Cardiac septum (tissue), 1 donor: Measurements from ENCODE around the gene FAM47E. TPM values are rescaled to one million over a fixed set of nuclear protein-coding genes. Genes with fewer than 3 reads are reported as not detected.
A peak's percentile ranks its signal among the peaks of the same experiment; 100 is the strongest.
"Not testable (repeated sequence)": the region's sequence is repeated elsewhere in the genome, so short reads cannot be mapped to it uniquely, and the experiment has no call there.

Source experiments
- DNase-seq: peaks from one replicate; pipeline ENCODE4 v3.0.0-alpha.2; 2020; ENCODE audit warnings: low spot score
- intact Hi-C: fragments of 100-400 bp; cut with DNase I; formaldehyde crosslinking; loops from one replicate; pipeline ENCODE4 v1.14.0; 2022
- total RNA-seq: library from RNA; stranded (reverse); fragmentation: NEBNext Ultra II Directional; extraction: Animal tissue kit (Norgen Biotek cat#: 25700); gene quantifications from one replicate; pipeline ENCODE4 v1.2.1, GENCODE V29; 2021
- donor health status: DM: no; HTN: no; CAD: no.

FAM47E gene
- total RNA-seq, 1 donor from 2014 or later = 2.9 TPM

DNA sequence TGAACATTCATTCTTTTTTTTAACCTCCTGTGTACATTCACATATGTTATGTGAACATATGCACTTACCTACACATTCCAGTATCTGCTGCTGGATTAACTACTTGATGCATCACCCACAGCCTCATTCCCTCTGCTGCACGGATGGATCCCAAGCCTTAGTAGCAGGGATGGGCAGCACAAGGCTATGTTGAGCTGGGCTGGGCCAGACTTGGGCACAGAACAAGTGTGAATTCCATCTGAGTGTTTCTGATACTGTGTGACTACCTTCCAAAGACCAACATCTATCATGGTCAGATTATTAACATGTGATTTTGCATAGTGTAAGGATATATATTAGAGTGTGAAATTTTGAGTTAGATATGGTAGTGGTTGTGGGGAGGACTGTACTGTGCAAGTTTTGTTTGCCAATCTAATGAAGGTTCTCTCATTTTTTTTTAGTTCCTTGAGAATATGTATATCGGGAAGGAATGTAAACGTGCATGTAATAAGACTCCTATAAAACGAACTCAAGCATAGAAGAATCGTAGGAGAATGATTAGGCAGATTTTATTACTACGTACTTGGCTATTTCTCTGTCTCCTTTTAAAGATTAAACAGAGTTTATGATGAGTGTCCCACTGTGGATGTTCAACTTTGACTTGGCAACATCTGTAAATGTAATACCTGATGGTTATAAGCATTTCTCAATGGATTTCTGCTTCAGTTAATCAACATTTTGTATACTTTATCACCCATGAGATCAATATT is 31.6 kb downstream of the FAM47E start:
- intact Hi-C loops = no loop called here
- DNase-seq = no peak

DNA sequence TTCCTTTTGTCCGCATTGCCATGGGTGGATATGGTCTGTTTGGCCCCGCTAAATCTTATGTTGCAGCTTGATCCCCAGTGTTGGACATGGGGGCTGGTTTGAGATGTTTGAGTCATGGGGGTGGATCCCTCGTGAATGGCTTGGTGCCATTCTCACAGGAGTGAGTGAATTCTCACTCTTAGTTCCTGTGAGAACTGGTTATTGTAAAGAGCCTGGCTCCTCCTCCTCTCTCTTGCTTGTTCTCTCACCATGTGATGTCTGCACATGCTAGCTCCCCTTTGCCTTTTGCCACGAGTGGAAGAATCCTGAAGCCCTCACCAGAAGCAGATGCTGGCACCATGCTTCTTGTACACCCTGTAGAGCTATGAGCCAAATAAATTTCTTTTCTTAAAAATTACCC is 32.4 kb downstream of the FAM47E start:
- intact Hi-C loops = no loop called here
- DNase-seq = no peak

DNA sequence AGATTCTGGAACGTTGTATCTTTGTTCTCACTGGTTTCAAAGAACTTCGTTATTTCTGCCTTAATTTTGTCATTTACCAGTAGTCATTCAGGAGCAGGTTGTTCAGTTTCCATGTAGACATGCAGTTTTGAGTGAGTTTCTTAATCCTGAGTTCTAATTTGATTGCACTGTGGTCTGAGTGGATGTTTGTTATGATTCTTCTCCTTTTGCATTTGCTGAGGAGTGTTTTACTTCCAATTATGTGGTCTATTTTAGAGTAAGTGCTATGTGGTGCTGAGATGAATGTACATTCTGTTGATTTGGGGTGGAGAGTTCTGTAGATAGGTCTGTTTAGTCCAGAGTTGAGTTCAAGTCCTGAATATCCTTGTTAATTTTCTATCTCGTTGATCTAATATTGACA is 36.3 kb downstream of the FAM47E start:
- DNase-seq, intact Hi-C loops: not testable (repeated sequence)

DNA sequence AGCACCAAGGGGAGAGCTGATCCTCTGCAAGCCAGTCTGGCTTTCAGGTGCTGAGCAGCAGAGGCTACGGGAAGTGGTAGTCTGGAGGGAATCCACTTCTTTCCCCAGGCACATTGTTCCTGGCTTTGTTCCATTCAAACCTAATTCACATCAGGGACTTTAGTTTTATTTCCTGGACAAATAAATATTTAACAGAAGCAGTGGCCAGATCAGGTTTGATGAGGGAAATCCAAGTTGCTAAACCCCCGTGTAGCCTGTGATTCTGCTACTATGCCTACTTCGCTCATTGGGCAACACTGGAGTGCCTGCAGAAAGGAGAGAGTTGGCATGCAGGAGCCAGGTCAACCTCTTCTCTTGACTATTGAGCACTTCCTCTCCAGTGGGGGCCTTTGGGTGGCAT is 41.2 kb downstream of the FAM47E start:
- no peak for DNase-seq
- intact Hi-C loops = no loop called here

DNA sequence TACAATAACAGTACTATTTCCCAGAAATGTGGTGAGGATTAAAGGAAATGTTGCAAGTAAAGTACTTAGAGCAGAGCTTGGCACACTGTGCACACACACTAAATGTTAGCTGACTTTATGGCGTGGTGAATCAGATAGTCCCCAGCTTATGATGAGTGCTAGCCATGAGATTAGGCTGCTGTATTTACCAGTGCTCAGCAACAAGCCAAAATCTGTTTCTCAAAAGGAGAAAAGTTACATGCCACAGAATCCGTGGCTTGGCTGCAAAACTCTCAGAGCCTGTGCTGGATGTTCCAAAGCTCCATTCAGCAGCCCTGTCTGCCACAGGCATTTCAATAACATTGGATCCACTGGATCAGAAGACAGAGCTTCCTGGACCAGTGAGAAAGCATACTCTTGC is 42.3 kb downstream of the FAM47E start:
- no peak for DNase-seq
- intact Hi-C loops = no loop called here

DNA sequence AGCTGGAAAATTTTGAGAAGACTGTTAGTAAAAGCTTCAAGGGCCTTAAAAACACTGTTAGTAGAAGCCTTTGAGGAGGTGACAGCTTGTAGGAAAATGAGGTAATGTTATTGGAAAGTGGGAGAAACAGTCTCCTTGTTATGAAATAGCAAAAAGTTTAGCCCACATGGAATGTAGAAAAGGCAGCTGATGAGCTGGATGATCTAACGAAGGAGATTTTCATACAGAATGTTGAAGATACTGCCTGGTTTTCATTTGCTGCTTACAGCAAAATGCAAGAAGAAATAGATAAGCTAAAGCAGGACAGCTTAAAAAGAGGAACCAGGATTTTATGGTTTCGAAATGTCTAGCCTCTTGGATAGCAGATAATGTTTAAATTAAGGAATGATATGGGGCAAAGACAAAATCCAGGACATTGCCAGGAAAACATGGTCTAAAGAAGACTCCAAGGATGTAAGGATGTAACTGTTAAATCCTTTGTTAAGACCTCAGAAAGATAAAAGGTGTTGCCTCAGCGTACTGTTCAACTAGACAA is 44.8 kb downstream of the FAM47E start:
- intact Hi-C loops = no loop called here
- DNase-seq = no peak

DNA sequence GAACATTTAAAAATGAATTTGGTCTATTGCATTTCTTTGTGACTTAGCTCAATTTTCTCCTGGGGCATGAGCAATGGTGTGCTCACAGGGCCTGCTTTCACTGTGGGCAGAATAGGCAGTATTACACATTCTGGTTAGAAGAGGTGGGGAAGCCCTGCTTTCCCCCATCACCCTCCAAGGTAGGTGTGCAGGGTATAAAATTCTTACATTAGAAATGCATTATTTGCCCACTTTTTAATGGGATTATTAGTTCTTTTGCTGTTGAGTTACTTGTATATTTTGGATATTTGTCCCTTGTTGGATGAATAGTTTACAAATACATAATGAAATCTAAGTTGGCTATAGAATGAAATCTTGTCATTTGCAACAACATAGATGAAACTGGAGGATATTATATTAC is 46.7 kb downstream of the FAM47E start:
- DNase-seq = no peak

DNA sequence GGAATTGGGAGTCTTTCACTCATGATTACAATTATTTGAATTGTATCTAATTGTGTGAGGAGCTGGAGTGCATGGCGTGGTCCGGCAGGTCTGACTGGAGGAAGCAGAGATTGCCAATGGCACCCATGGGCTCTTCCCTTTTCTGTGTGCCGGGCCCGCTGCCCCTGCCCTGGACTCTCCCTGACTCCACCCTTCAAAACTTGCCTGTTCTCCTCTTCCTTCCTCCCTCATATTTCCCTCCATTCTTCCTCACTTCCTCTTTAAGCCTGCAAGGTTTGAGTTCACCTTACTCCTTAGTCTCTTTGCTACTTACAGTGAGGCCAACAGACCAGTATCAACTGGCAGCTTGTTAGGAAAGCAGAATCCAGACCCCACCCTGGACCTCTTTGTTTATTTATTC is 48.5 kb downstream of the FAM47E start:
- DNase-seq = no peak
- intact Hi-C loops = loop anchor here (10.0 kb wide), 1 partner anchor 195 kb away; no protein-coding TSS in a partner anchor

More for the DNA sequence above, 46.7 kb downstream of the FAM47E start:
- intact Hi-C loops = no loop called here

DNA sequence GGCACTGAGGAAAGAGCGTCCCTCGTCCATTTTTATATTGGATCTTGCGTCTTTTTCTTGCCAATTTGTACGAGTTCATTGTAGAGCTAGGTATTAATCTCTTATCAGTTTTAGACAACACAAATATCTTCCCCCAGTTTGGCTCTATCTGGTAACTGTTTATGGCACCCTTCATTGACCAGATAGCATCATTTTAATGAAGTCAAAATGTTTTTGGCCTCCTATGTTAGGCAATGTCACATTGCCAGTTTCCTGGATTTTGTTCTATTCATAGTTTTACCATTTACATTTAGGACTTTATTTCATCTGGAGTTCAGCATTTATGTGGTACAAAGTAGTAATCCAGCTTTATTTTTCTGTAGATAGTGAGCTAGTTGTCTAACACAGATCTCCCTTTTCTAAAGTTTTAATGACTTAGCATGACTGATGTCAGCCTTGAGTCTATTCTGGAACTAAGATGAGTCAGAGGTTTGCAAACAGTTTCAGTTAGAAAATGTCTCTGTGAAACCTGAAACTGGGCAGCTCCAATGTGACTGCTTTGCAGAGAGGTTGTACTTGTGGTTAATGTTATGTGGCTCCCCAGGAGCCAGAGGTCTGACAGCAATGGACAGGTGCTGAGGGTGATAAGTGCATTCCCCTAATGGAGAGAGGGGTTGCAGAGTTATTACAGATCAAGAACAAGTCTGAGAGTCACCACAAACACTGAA is 49.7 kb downstream of the FAM47E start:
- intact Hi-C loops = loop anchor here (10.0 kb wide), 1 partner anchor 194 kb away; no protein-coding TSS in a partner anchor
- DNase-seq = no peak

DNA sequence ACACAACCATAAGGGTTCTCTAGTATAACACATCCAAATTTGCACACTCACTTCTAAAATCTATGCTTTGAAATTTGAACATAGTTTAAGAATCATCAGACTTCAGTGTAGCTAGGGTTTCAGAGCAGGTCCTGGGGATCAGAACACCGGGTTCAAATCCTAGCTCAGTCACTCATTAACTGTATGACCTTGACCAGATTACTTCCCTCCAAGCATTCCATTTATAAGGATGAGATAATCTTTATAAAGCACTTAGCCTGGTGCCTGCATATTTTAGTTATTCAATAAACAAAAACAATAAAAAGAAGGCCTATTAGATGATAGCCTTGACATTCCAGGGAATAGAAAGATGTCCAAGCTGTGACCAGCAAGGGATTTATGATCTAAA is 50.2 kb downstream of the FAM47E start:
- no peak for DNase-seq
- intact Hi-C loops = loop anchor here (10.0 kb wide), 1 partner anchor 193 kb away; no protein-coding TSS in a partner anchor

DNA sequence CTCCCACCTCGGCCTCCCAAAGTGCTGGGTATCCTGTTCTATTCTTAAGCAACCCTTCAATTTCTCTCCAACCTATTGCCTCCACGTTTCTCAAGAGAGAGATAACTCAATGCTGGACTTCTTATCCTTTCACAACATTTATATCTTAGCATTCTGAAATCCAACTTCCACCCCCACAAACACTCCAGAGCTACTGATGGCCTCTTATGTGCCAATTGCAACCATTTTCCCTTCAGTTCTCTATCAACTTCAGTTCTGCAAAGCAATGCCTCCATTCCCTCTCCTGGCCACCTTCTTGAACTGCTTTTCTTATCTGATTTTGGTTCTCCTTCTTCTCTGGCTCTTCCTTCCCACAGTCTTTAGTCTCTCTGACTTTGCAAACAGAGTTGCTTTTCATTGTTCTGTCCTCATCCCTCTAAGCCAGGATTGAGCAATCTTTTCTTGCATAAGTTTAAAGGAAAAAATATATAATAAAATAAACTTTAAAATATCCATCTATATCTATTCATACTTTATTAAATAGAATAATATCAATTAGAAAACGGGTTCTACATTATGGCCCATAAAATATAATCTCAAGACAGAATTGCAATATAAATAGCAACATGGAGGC is 51.4 kb downstream of the FAM47E start:
- intact Hi-C loops = loop anchor here (10.0 kb wide), 1 partner anchor 192 kb away; no protein-coding TSS in a partner anchor
- DNase-seq = no peak

DNA sequence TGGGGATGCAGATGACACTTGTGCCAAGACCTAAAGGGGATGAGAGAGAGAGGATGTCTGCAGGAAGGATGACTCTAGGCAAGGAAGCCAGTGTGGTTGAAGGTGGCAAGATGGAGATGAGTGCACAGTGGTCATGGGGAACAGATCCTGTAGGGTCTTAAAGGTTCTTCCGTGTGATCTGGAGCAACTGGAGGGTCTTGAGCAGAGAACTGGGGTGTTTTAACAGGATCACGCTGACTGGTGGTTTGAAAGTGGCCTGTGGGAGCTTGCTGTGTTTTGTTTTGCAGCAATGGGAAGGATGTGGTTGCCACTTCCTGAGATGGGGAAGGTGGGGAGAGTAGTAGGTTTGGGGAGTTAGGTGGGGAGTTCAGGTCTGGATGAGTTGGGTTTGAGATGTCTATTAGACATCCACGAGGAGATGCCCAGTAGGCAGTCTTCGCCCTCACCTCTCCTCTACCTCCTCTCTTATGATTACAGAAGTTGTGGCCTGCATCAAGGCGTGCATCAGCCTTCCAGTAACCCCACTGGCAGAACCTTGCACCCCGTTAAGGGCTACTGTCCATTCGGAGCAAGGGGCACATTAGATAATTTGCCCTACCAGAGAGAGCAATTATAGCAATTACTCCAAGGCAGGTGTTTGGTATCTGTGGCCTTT is 53.6 kb downstream of the FAM47E start:
- intact Hi-C loops = loop anchor here (5.0 to 10.0 kb wide), 4 partner anchors 53 to 190 kb away; partner anchors contain the start of genes CCDC158 and FAM47E
- no peak for DNase-seq

DNA sequence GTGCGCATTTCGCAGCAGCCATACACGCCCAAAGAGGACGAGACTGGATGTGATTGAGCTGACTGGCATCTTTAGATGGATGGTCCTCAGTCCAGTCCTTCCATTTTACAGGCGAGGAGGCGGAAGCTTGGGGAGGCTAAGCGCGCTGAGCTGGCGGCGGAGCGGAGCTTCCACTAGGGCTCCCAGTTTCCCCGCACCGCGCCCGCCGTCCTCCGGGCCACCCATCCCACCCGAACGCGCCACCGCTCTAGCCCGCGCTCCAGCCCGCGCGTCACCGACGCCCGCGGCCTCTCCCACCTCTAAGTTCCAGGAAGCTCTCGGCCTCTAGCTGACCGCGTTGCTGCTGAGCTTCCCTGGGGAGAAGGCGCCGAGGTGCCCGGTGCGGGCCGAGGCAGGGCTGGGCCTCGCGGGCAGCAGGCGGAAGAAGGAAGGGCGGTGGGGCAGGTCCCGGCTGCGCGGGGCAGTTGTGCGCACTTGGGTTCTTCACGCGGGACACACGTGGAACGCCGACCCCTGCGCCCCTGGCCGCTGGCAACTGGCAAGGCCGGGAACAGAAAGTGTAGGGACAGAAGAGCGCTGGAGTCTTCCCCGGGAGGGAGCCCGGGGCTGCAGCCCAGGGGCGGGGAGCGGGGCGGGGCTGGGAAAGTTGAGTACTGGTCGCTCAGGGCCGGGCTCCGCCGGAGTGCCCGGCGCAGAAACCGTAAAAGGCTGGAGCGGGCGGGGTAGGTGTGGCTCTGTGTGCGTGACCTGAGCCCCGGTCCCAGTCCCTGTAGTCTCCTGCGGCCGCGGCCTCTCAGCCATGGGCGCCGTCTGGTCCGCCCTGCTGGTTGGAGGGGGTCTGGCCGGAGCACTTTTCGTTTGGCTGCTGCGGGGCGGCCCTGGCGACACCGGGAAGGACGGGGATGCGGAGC is 54.7 kb downstream of the FAM47E start, which contains the start of gene STBD1:
Gene STBD1 (plus strand): TSS at position 763 of the 911 bp plus-strand sequence. CDS start 37 bp downstream, at position 800.
- intact Hi-C loops = loop anchor here (1.0 to 10.0 kb wide), 6 partner anchors 54 to 189 kb away; partner anchors contain the start of genes CCDC158, FAM47E and SCARB2
- peak; percentile 93 for DNase-seq

DNA sequence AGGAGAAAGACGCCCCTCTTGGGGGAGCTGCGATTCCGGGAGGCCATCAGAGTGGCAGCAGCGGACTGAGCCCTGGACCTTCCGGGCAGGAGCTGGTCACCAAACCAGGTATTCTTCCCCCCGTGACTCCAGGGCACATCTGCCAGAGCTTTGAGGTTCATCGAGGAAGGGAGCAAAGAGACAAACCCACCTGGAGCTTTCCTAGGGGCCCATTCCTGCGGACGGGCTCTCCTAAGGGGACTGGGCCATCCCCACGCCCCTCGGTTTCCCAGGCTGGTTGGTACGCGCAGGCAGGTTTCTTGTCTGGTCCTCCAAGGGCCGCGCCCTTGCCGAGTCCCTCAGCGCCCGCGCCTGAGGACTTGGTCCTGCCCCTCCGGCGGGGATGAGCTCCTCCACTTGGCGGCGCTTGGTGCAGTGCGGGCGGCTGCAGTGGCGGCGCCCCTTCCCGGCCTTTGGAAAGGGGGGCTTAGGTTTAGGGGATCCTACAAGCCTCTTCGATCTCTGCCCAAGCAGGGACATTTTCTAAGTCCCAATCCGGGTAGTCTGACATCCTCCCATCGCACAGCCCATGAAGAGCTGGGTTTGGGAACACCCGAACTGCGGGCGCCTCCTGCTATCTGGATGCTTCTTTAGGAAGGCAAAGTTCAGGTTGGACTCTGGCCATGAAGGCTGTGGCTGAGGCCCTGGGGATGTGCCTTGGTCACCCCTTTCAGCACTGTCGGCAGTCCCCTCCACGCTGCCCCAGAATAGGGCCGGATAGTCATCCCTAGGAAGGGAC is 55.5 kb downstream of the FAM47E start:
- intact Hi-C loops = loop anchor here (1.0 to 10.0 kb wide), 6 partner anchors 55 to 188 kb away; partner anchors contain the start of genes CCDC158, FAM47E and SCARB2
- DNase-seq = peak; percentile 86

DNA sequence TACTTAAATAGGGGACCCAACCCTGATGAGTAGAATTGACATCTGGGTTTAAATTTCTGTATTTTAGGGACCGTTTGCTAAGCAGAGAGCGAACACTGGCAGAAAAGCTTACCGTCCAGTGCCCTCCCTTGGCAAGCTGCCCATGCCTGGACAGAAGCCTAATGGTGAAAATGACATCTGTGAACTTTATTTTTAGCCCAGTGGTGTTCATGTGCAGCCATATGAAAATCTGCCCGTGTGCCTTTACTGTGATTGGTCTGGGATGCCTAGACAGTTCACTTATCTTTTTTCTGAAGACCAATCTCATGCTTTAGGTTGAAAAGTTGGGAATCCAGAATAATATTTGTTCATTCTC is 56.1 kb downstream of the FAM47E start:
- intact Hi-C loops = loop anchor here (2.0 to 10.0 kb wide), 6 partner anchors 33 to 187 kb away; partner anchors contain the start of genes CCDC158, FAM47E and SCARB2
- DNase-seq = no peak

DNA sequence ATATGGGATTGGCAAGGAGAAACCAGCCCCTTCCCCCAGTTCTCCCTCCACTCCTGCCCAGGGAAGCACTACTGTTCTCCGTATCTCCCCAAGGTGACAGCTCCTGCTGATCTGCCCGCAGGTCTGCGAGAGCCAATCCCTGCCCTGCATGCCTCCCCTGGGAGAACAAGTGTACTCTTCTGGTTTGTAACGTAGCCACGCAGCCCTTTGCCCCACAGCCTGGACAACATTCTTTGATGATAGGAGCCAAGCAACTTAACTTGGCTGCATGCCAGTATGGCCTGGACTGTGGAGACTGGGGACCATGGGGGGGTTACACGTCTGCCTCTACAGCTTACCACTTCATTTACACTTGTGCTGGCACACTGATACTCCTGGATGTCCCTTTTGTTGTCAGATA is 57.0 kb downstream of the FAM47E start:
- intact Hi-C loops = loop anchor here (2.0 to 10.0 kb wide), 5 partner anchors 32 to 186 kb away; partner anchors contain the start of genes CCDC158 and FAM47E
- peak; percentile 83 for DNase-seq

DNA sequence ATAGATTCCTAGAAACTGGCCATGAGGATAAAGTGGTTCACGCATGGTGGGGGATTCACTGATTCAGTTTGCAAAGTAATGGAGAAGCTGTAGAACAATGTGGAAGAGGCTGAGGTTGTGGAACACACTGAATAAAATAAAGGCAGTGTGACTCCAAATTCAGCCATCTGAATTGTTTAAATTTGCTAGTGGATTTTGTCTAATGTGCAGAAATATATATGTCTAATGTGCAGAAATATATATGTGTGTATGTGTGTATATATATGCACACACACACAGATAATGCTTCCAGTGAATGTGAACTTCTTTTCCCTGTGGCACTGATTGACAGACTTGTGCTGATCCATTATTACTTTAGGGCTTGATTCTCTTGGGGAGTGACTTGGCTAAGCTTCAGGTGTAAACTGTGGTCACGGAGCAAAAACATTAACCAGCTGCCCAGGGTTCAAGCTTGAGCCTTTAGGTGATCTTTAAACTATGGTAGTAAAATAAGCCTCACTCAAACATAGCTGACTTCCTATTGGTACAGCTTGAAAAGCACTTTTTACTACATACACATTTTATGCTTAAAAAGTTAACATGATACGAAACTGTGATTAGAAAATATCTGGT is 58.5 kb downstream of the FAM47E start:
- no peak for DNase-seq
- intact Hi-C loops = loop anchor here (2.0 to 10.0 kb wide), 5 partner anchors 31 to 185 kb away; partner anchors contain the start of genes CCDC158 and FAM47E
